PC-3 (cell line): ENCODE data around the gene PPP1CC.

ENCODE experiments used
- EZH2 ChIP-seq: fragments of 300-600 bp; sonication (generic); IDR thresholded peaks from one replicate; pipeline ENCODE4 v1.6.1; 2017; ENCODE audit warnings: antibody characterized with exemption, mild to moderate bottlenecking, low read length; ENCODE audit not compliant: unreplicated experiment
- EZH2phosphoT487 ChIP-seq: fragments of 300-600 bp; sonication (generic); IDR thresholded peaks from 2 replicates; pipeline ENCODE4 v1.6.1; 2018; ENCODE audit warnings: mild to moderate bottlenecking, antibody characterized with exemption, low read length, borderline replicate concordance
- TF ChIP-seq, protein P1 (sequence below): fragments of 300-600 bp; sonication (generic); conservative IDR thresholded peaks from 2 replicates; pipeline ENCODE4 v1.5.1; 2017; ENCODE audit warnings: antibody characterized with exemption, low read depth, mild to moderate bottlenecking, low read length

DNA sequence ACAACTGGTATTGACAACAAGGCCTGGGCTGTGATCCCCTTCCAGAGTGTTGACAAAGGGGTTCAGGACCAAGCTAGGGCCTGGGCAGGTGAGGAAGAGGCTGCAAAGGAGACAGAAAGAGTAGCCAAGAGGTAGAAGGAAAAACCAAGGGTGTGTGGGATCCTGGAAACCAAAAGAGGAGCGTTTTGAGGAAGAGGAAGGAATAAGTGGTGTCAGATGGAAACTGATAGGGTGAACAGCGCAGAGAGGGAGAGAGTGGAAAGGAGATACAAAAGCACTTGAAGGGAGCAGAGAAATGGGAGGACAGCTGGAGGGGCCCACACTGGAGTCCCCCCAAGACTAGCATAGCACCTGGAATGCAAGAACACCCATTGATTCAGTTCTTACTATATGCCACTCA lies 45.5 kb downstream of the PPP1CC start:
- no peak for TF ChIP-seq EZH2
- no peak for TF ChIP-seq EZH2phosphoT487
- TF ChIP-seq, protein P1, sequence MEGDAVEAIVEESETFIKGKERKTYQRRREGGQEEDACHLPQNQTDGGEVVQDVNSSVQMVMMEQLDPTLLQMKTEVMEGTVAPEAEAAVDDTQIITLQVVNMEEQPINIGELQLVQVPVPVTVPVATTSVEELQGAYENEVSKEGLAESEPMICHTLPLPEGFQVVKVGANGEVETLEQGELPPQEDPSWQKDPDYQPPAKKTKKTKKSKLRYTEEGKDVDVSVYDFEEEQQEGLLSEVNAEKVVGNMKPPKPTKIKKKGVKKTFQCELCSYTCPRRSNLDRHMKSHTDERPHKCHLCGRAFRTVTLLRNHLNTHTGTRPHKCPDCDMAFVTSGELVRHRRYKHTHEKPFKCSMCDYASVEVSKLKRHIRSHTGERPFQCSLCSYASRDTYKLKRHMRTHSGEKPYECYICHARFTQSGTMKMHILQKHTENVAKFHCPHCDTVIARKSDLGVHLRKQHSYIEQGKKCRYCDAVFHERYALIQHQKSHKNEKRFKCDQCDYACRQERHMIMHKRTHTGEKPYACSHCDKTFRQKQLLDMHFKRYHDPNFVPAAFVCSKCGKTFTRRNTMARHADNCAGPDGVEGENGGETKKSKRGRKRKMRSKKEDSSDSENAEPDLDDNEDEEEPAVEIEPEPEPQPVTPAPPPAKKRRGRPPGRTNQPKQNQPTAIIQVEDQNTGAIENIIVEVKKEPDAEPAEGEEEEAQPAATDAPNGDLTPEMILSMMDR: no peak
